SH-SY5Y (cell line): ENCODE data around the gene ARPC1B.

Experiments used
- GATA2 ChIP-seq: IDR thresholded peaks from 2 replicates; pipeline ENCODE4 v1.6.1; 2011; ENCODE audit warnings: mild to moderate bottlenecking, low read depth, low read length
- GATA3 ChIP-seq: IDR thresholded peaks from 2 replicates; pipeline ENCODE4 v1.6.1; 2011; ENCODE audit warnings: low read depth, mild to moderate bottlenecking, low read length, moderate library complexity

Gene ARPC1B

GRCh38 chr7:99374111-99375064, at the start of gene ARPC1B:
ARPC1B (plus strand) TSS chr7:99374730; CDS start chr7:99385715, 10,985 bp downstream.
- no peak for TF ChIP-seq GATA3
- TF ChIP-seq GATA2, result no peak

- TF ChIP-seq GATA2 (no peak), GATA3 (no peak)
Measured at GRCh38 chr7:99325001-99325493, 49.5 kb upstream of the ARPC1B start.

- TF ChIP-seq GATA3 (no peak), GATA2 (no peak; the same call in 1 of the 2 replicates)
Measured at GRCh38 chr7:99325592-99326407, 48.7 kb upstream of the ARPC1B start, which contains the start of gene ARPC1A. ARPC1A (plus strand) TSS chr7:99325898; CDS start chr7:99333354, 7,456 bp downstream.

GRCh38 chr7:99326408-99326782, 48.1 kb upstream of the ARPC1B start:
- TF ChIP-seq GATA2 (no peak), GATA3 (no peak)

DNA sequence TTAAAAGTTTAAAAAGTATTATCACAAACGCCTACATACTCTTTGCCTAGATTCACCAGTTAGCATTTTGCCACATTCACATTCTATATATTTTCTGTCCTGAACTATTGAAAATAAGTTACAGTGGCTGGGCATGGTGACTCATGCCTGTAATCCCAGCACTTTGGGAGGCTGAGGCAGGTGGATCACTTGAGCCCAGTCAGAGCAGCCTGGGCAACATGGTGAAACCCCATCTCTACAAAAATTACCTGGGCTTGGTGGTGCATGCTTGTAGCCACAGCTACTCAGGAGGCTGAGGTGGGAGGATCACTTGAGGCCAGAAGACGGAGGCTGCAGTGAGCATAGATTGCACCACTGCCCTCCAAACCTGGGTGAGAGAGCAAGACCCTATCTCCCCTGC, 43.5 kb upstream of the ARPC1B start:
- TF ChIP-seq GATA3 (no peak), GATA2 (no peak)

- no peak for TF ChIP-seq GATA2
- TF ChIP-seq GATA3, result no peak
Measured at GRCh38 chr7:99339595-99339994, 34.9 kb upstream of the ARPC1B start.

GRCh38 chr7:99340659-99341058, 33.9 kb upstream of the ARPC1B start:
- TF ChIP-seq GATA2, result no peak
- TF ChIP-seq GATA3, result no peak

- no peak for TF ChIP-seq GATA2
- no peak for TF ChIP-seq GATA3
Measured at GRCh38 chr7:99344061-99344647, 30.4 kb upstream of the ARPC1B start.

- no peak for TF ChIP-seq GATA2
- TF ChIP-seq GATA3, result no peak
Measured at GRCh38 chr7:99352247-99352646, 22.3 kb upstream of the ARPC1B start.

GRCh38 chr7:99355098-99355497, 19.4 kb upstream of the ARPC1B start:
- TF ChIP-seq GATA3 (no peak), GATA2 (no peak)

DNA sequence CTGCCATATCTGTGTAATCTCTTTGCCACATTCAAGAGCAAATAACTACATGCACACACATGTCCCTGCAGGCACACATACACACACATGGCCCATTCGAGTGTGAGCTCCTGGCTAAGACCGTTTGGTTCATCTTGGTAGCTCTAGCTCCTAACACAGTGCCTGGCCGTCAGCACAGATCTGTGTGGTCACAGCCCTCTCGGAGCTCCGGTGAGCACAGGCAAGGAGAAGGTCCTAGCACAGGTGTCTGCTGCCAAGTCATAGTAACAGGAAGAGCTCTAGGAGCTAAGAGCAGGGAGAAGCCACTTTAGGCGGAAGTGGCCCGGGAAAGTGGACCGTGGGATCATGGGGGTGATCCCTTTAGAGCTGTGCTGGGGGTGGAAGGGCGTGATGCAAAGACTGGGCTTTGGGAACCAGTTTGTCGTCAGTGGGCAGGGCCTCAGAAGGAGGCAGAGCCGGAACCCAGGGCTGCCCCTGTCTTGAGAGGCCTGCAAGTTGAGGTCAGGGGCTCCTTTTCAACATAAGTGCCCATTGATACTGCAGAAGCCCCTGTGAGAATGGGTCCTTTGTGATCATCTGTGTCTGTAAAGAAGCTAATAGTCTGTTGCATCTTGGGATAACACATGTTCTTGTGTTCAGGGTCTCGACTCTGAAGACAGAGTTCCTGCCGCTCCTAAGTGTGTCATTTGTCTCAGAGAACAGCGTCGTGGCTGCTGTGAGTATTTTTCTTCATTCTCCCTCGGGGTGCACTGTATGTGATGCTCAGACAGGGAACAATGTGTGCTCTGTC, 16.6 kb upstream of the ARPC1B start:
- TF ChIP-seq GATA2 (no peak), GATA3 (no peak)

- no peak for TF ChIP-seq GATA2
Measured at GRCh38 chr7:99359465-99360154, 14.9 kb upstream of the ARPC1B start.

- TF ChIP-seq GATA2, result no peak
- no peak for TF ChIP-seq GATA3
Measured at GRCh38 chr7:99362801-99363200, 11.7 kb upstream of the ARPC1B start.

DNA sequence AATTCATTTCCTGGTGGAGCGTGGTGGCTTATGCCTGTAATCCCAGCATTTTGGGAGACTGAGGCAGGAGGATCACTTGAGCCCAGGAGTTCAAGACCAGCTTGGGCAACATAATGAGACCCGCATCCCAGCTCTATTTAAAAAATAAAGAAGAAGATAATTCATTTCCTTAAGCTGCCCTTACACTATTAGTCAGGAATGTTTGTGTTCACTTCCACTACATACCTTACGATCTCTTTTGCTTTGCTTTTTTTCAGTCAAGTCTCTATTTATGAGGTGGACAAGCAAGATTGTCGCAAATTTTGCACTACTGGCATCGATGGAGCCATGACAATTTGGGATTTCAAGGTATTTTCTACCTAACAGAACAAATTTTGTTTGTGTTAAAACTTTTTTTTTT, 11.2 kb upstream of the ARPC1B start:
- TF ChIP-seq GATA3 (no peak), GATA2 (no peak)
